PFSK-1 (cell line): ENCODE results near the gene BEST2.

ENCODE experiments used
- FOXP2 ChIP-seq: optimal IDR thresholded peaks from 2 replicates; pipeline ENCODE3; 2011; ENCODE audit warnings: borderline replicate concordance, control low read depth, inconsistent platforms; ENCODE audit not compliant: insufficient read depth; ENCODE audit errors: extremely low read length, extremely low read depth
- SIN3A ChIP-seq: IDR thresholded peaks from 2 replicates; pipeline ENCODE4 v1.6.1; 2012; ENCODE audit warnings: mild to moderate bottlenecking, low read length, moderate library complexity, borderline replicate concordance; ENCODE audit not compliant: insufficient read depth

GRCh38 chr19:12773571-12773970, 22.0 kb downstream of the BEST2 start:
- TF ChIP-seq SIN3A (no peak), FOXP2 (no peak)
